Activated CD4-positive, alpha-beta T cell treated with anti-CD3 and anti-CD28 coated beads, Interleukin-2, amount 50 U/mL, for 4 hours (primary cell): ENCODE measurements around the gene SVEP1.
"Not testable (repeated sequence)": the region's sequence is repeated elsewhere in the genome, so short reads cannot be mapped to it uniquely, and the experiment has no call there.

Experiments used
- DNase-seq, 2 experiments: peaks; one replicate each; pipeline ENCODE4 v3.0.0-alpha.2; 2020

SVEP1 gene

GRCh38 chr9:110578575-110579033, 937 bp downstream of the SVEP1 start:
- no peak for DNase-seq

GRCh38 chr9:110575945-110576344, 3.6 kb downstream of the SVEP1 start:
- no peak for DNase-seq

GRCh38 chr9:110575169-110575568, 4.4 kb downstream of the SVEP1 start:
- no peak for DNase-seq

GRCh38 chr9:110573305-110573704, 6.2 kb downstream of the SVEP1 start:
- DNase-seq = no peak

- DNase-seq = no peak
Observed at GRCh38 chr9:110571801-110572483, 7.6 kb downstream of the SVEP1 start.

GRCh38 chr9:110566156-110566555, 13.4 kb downstream of the SVEP1 start:
- DNase-seq = no peak

GRCh38 chr9:110561826-110562225, 17.7 kb downstream of the SVEP1 start:
- DNase-seq = no peak

- DNase-seq = no peak
Observed at GRCh38 chr9:110559869-110560268, 19.7 kb downstream of the SVEP1 start.

- DNase-seq = no peak
Observed at GRCh38 chr9:110555551-110556331, 23.8 kb downstream of the SVEP1 start.

GRCh38 chr9:110546411-110546871, 33.1 kb downstream of the SVEP1 start:
- DNase-seq = no peak

- no peak for DNase-seq
Observed at GRCh38 chr9:110545705-110546104, 33.8 kb downstream of the SVEP1 start.

GRCh38 chr9:110543631-110544051, 35.9 kb downstream of the SVEP1 start:
- no peak for DNase-seq

GRCh38 chr9:110541950-110542349, 37.6 kb downstream of the SVEP1 start:
- no peak for DNase-seq

- DNase-seq = no peak
Observed at GRCh38 chr9:110538647-110539041, 40.9 kb downstream of the SVEP1 start.

- no peak for DNase-seq
Observed at GRCh38 chr9:110537841-110538646, 41.5 kb downstream of the SVEP1 start.

- no peak for DNase-seq
Observed at GRCh38 chr9:110536822-110537221, 42.7 kb downstream of the SVEP1 start.

- not testable (repeated sequence) for DNase-seq
Observed at GRCh38 chr9:110534162-110534561, 45.4 kb downstream of the SVEP1 start.

GRCh38 chr9:110532908-110533665, 46.5 kb downstream of the SVEP1 start:
- DNase-seq = no peak

GRCh38 chr9:110531776-110532175, 47.8 kb downstream of the SVEP1 start:
- no peak for DNase-seq

GRCh38 chr9:110531241-110531640, 48.3 kb downstream of the SVEP1 start:
- DNase-seq = not testable (repeated sequence)

- no peak for DNase-seq
Observed at GRCh38 chr9:110528645-110529044, 50.9 kb downstream of the SVEP1 start.

- no peak for DNase-seq
Observed at GRCh38 chr9:110526426-110526825, 53.1 kb downstream of the SVEP1 start.

- no peak for DNase-seq
Observed at GRCh38 chr9:110521206-110521605, 58.3 kb downstream of the SVEP1 start.
